GM21381 (cell line): ENCODE measurements around the gene CENPB.

Experiments used
- ATAC-seq: cut with Tn5 transposase; IDR thresholded peaks from one replicate; pipeline ENCODE4 v1.9.1; 2021; ENCODE audit warnings: mild to moderate bottlenecking, moderate library complexity; ENCODE audit not compliant: unreplicated experiment

The CENPB gene

DNA sequence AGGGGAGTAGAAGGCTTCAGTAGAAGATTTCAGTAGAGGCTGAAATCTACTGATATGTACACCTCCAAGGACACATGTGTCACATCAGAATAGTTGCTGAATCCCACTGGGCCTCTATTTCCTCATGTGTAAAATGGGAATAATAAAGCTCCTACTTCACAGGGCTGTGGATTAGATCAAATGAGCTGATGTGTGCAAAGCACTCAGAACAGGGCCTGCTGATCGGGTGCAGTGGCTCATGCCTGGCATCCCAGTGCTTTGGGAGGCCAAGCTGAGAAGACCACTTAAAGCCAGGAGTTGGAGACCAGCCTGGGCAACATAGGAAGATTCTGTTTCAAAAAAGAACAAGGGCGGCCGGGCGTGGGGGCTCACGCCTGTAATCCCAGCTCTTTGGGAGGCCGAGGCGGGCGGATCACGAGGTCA lies 25.7 kb upstream of the CENPB start:
- no peak for ATAC-seq

GRCh38 chr20:3811467-3812258 lies 25.1 kb upstream of the CENPB start:
- no peak for ATAC-seq

GRCh38 chr20:3808544-3808943 lies 22.0 kb upstream of the CENPB start:
- no peak for ATAC-seq

GRCh38 chr20:3804781-3805180 lies 18.2 kb upstream of the CENPB start:
- ATAC-seq = no peak

DNA sequence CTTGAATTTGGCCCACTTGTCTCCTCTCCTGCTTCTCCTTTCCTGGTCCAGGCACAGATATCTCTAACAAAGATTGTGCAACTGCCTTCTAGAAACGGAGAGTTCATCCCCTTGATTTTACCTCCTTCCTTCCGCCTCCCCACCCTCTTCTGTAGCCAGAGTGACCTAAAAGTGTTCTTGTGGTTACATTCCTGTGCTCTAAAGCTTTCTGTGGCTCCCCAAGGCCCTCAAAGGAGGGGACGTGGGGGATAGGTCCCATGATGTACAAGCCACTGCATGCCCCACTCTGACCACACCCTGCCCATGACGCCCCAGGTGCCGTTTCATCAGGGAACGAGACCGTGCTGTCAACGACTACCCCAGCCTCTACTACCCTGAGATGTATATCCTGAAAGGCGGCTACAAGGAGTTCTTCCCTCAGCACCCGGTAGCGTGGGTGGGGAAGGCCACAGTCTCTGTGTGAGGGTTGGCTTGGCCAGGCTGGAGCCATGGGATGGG lies 17.8 kb upstream of the CENPB start:
- ATAC-seq = no peak

- no peak for ATAC-seq
Measured at GRCh38 chr20:3803854-3804253, 17.3 kb upstream of the CENPB start.

- no peak for ATAC-seq
Measured at GRCh38 chr20:3803289-3803688, 16.7 kb upstream of the CENPB start.

- ATAC-seq = no peak
Measured at GRCh38 chr20:3802524-3803239, 16.1 kb upstream of the CENPB start.

GRCh38 chr20:3801846-3802245 lies 15.3 kb upstream of the CENPB start:
- no peak for ATAC-seq

- ATAC-seq = no peak
Measured at GRCh38 chr20:3801299-3801698, 14.8 kb upstream of the CENPB start.

DNA sequence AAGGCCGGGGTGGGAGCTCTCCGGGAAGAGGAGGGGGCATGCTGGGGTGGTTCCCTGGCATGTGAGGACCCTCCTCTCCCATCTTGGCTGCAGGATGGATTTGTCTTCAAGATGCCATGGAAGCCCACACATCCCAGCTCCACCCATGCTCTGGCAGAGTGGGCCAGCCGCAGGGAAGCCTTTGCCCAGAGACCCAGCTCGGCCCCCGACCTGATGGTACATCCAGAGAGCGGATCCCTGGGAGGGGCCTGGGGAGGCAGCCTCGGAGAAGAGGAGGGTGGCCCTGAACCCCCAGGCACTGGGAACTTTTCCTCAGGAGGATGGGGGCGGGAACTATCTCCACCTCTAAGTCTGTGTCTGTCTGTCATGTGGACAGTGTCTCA lies 14.3 kb upstream of the CENPB start:
- no peak for ATAC-seq

DNA sequence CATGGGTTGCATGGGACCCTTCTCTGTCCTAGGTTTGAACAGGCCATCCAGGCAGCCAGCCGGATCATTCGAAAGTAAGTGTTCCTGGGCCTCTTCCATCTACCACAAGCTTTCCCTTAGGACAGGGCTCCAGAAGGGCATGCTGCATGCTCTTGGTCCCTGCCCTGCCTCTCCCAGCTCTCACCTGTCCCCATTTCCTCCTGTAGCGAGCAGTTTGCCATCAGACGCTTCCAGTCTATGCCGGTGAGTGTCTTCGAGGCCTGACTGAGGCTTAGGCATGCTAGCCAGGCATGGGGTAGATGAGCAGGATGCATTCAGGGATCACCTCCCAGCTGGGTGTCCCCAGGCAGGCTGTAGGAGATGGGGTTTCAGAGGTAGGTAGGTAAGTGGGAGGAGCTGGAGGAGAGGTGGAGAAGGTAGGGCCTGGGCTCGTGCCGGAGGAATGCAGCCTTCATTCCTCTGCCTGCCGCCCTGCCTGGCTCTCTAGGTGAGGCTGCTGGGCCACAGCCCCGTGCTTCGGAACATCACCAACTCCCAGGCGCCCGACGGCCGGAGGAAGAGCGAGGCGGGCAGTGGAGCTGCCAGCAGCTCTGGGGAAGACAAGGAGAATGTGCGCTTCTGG lies 13.8 kb upstream of the CENPB start:
- no peak for ATAC-seq

GRCh38 chr20:3798908-3799248 lies 12.3 kb upstream of the CENPB start:
- ATAC-seq = no peak

- ATAC-seq = no peak
Measured at GRCh38 chr20:3798373-3798768, 11.8 kb upstream of the CENPB start.

GRCh38 chr20:3797592-3798372 lies 11.2 kb upstream of the CENPB start:
- ATAC-seq = no peak

DNA sequence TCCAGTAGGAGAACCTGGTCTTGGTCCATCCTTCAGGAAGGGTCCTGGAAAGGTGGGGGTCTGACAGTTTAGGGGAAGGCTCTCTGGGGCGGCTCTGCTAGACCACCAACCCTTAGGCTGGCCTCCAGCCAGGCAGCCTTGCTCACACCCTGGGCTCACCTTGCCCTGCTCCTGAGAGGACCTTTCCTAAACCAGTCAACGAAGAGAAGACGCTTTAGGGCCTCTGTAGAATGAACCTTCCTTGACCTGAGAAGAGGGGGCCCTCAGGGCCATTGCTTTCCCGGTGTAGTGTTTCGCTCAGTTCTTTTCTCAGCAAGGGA lies 10.6 kb upstream of the CENPB start:
- ATAC-seq = no peak

DNA sequence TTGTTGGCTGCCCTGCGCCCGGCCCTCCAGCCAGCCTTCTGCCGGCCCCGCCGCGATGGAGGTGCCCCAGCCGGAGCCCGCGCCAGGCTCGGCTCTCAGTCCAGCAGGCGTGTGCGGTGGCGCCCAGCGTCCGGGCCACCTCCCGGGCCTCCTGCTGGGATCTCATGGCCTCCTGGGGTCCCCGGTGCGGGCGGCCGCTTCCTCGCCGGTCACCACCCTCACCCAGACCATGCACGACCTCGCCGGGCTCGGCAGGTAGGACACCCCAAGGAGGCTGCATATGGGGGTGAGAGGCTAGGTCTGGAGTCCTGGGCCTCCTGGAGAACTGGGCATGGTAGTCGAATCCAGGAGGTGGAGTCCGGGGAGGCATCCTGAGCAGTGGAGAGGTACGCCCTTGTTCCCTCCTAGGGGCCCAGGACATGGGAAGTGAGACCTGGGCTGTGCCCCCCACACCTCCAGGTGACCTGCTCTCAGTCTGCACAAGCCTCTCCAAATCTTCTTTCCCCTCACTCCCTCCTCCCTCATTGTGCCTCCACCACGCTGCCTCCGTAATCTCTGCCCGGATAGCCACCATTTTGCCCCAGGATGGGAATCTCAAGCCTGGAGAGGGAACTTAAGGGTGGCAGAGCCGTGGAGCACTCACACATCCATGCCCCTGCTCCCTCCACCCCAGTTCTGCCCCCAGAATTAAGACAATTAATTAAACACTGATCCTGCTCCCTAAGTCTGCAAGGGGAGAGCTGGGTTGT lies 10.1 kb upstream of the CENPB start:
- ATAC-seq = peak; percentile 13

DNA sequence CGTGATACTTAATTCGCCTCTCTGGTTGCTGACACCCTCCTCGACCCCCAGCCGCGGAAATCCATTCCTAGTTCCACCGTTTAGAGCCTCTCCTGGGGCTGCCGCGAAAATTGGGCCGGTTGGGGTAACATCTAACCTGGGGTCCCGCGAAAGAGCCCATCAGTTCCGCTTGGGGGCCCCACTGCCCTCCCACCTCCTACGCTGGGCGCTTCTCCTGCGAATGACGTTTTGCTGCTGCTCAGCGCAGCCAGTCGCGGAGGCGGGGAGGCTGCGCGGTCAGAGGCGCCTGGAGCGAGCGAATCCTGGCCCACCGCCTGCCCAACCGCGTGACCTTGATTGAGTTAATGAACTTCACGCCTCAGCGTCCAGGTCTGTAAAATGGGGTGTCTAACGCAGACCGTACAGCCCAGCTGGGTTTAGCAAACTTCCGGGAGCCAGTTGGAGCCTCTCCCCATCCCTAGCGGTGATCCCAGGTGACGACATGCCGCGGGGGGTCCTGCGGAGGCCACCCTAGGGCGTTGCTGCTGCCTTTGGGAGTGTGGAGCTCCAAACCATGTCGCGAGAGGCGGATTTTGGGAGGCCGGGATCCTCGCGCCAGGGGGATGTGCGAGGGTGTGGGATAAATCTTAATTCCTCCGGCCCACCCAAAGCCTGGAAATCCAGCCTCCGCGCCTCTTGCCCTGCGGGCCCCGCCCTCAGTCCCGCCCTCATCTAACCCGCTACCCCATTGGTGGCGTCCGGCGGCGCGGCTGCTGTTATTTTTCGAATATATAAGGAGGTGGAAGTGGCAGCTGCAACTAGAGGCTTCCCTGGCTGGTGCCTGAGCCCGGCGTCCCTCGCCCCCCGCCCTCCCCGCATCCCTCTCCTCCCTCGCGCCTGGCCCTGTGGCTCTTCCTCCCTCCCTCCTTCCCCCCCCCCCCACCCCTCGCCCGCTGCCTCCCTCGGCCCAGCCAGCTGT lies 9.2 kb upstream of the CENPB start, which contains the start of gene CDC25B:
TSS of gene CDC25B (plus strand) at position 800 of the 958 bp plus-strand sequence. CDS start 222 bp downstream, outside the sequence.
- peak; percentile 54 for ATAC-seq

- no peak for ATAC-seq
Measured at GRCh38 chr20:3794701-3795420, 8.3 kb upstream of the CENPB start.
